ENCODE data around the gene ANP32A.
"Not testable (repeated sequence)": the region's sequence is repeated elsewhere in the genome, so short reads cannot be mapped to it uniquely, and the experiment has no call there.

ANP32A gene

GRCh38 chr15:68781766-68782588 lies 38.7 kb downstream of the ANP32A start:
- ATAC-seq (peak; percentile 56), DNase-seq (no peak)

GRCh38 chr15:68781217-68781616 lies 39.5 kb downstream of the ANP32A start:
- DNase-seq (no peak), ATAC-seq (no peak)

- DNase-seq = no peak
Measured at GRCh38 chr15:68778876-68779275, 41.8 kb downstream of the ANP32A start.

GRCh38 chr15:68776477-68777270 lies 44.0 kb downstream of the ANP32A start:
- DNase-seq = no peak
- peak; percentile 30 for ATAC-seq

More at GRCh38 chr15:68778876-68779275, 41.8 kb downstream of the ANP32A start:
- no peak for ATAC-seq

- ATAC-seq = no peak
- DNase-seq = no peak
Measured at GRCh38 chr15:68775671-68776476, 44.8 kb downstream of the ANP32A start.

GRCh38 chr15:68775236-68775577 lies 45.5 kb downstream of the ANP32A start:
- DNase-seq (no peak), ATAC-seq (no peak)

- DNase-seq (no peak), ATAC-seq (no peak)
Measured at GRCh38 chr15:68774521-68775235, 46.0 kb downstream of the ANP32A start.

- no peak for ATAC-seq
Measured at GRCh38 chr15:68774120-68774519, 46.6 kb downstream of the ANP32A start.

GRCh38 chr15:68773036-68773435 lies 47.7 kb downstream of the ANP32A start:
- ATAC-seq (no peak), DNase-seq (no peak)

More at GRCh38 chr15:68774120-68774519, 46.6 kb downstream of the ANP32A start:
- no peak for DNase-seq

- no peak for ATAC-seq
Measured at GRCh38 chr15:68770216-68770615, 50.5 kb downstream of the ANP32A start.

GRCh38 chr15:68769702-68770101 lies 51.0 kb downstream of the ANP32A start:
- ATAC-seq = no peak
- no peak for DNase-seq

More at GRCh38 chr15:68770216-68770615, 50.5 kb downstream of the ANP32A start:
- no peak for DNase-seq

GRCh38 chr15:68768321-68768720 lies 52.4 kb downstream of the ANP32A start:
- ATAC-seq (peak; percentile 32), DNase-seq (no peak)

GRCh38 chr15:68767833-68768232 lies 52.9 kb downstream of the ANP32A start:
- DNase-seq (no peak), ATAC-seq (no peak)

GRCh38 chr15:68765602-68766368 lies 54.9 kb downstream of the ANP32A start:
- no peak for ATAC-seq
- DNase-seq = no peak

GRCh38 chr15:68764090-68764489 lies 56.6 kb downstream of the ANP32A start:
- ATAC-seq (no peak), DNase-seq (no peak)

GRCh38 chr15:68763063-68763462 lies 57.6 kb downstream of the ANP32A start:
- ATAC-seq = no peak
- no peak for DNase-seq

GRCh38 chr15:68759982-68760579 lies 60.6 kb downstream of the ANP32A start:
- DNase-seq, ATAC-seq: not testable (repeated sequence)

- DNase-seq (no peak), ATAC-seq (no peak)
Measured at GRCh38 chr15:68755731-68756130, 65.0 kb downstream of the ANP32A start.

- ATAC-seq (no peak), DNase-seq (no peak)
Measured at GRCh38 chr15:68751622-68752021, 69.1 kb downstream of the ANP32A start.

- ATAC-seq (no peak), DNase-seq (no peak)
Measured at GRCh38 chr15:68749793-68750192, 70.9 kb downstream of the ANP32A start.

GRCh38 chr15:68749365-68749764 lies 71.3 kb downstream of the ANP32A start:
- DNase-seq (no peak), ATAC-seq (no peak)
